Pancreas (tissue), 10 donors: ENCODE measurements around the gene MAJIN. TPM values are rescaled to one million over a fixed set of nuclear protein-coding genes. Genes with fewer than 3 reads are reported as not detected.
A peak's percentile ranks its signal among the peaks of the same experiment; 100 is the strongest.

Experiments used
- ATAC-seq, 4 donors: fragments of 200-7000 bp; cut with Tn5 transposase; one replicate each; pipeline versions ENCODE4 v1.8.0 to v1.9.1; 2020; ENCODE audit warnings: mild to moderate bottlenecking in 4 of 4, moderate library complexity in 4 of 4
- DNase-seq, 6 donors: peaks; one replicate each; pipeline ENCODE4 v3.0.0-alpha.2; 2020
- FAIRE-seq: peaks from 2 replicates; lab custom pipeline; 2012; peaks lifted over from hg19 to GRCh38; lab: Jason Lieb, UNC
- H3K27ac ChIP-seq, 4 donors: fragments of 200-600 bp; sonication (generic); 1 replicate in 3 of 4; 2 replicates in 1 of 4; pipeline versions ENCODE4 v1.5.0 to v1.8.0; 2020
- H3K27me3 ChIP-seq, 4 donors: fragments of 200-600 bp; one replicate each; pipeline ENCODE4 v1.8.0; 2021
- H3K36me3 ChIP-seq, 3 donors: fragments of 200-600 bp; sonication (generic) in 1 of 3; one replicate each; pipeline versions ENCODE4 v1.5.0 to v1.8.0; 2020 to 2021
- H3K4me1 ChIP-seq, 3 donors: fragments of 200-600 bp; one replicate each; pipeline ENCODE4 v1.8.0; 2021
- H3K4me3 ChIP-seq, 4 donors: fragments of 200-600 bp; sonication (generic) in 2 of 4; one replicate each; pipeline versions ENCODE4 v1.5.0 to v1.8.0; 2020 to 2021
- H3K9me3 ChIP-seq, 4 donors: fragments of 200-600 bp; one replicate each; pipeline ENCODE4 v1.8.0; 2021
- CTCF ChIP-seq, 4 donors: fragments of 200-600 bp; sonication (generic) in 3 of 4; IDR thresholded peaks; one replicate each; pipeline versions ENCODE4 v1.5.0 to v1.8.0; 2021; ENCODE audit warnings: antibody characterized with exemption in 4 of 4
- WGBS, 2 donors: extraction: QIAGEN DNeasy Blood & Tissue Kit; methylation state at CpG; one replicate each; pipeline ENCODE4 v1.1.7; 2013; 5-methylcytosine and 5-hydroxymethylcytosine counted together
- intact Hi-C, 3 donors: fragments of 100-400 bp; cut with DNase I; formaldehyde crosslinking; loops; one replicate each; pipeline versions ENCODE4 v1.11.1 to v1.14.2; 2022
- polyA plus RNA-seq, 2 donors: library from polyadenylated mRNA; stranded (reverse); fragments of 200-250 nt; gene quantifications; one replicate each; pipeline ENCODE4 v1.2.3, GENCODE V29; 2013
- total RNA-seq, 6 donors: library from RNA; stranded (reverse); fragmentation: NEBNext Ultra II Directional in 4 of 6; extraction: Animal tissue kit (Norgen Biotek cat#: 25700) in 4 of 6; gene quantifications; one replicate each; pipeline versions ENCODE4 v1.2.1 to v1.2.4, GENCODE V29; 2021 to 2023
- donor health status: healthy with polysubstance abuse.
- donor health status: DM: no; HTN: no; CAD: no; lungs with moderate emphysema.
- donor health status: DM: no; HTN: no; CAD: no.
- donor health status: control.
- donor health status: control.
- donor health status: Bipolar disorder and iron deficiency.
- donor health status: DM: yes; HTN: yes; CAD: no.
- donor health status: DM: no; HTN: no; CAD: no.
- donor health status: DM: no; HTN: no; CAD: no.
- donor health status: DM: yes; HTN: yes; CAD: no.

MAJIN gene
- total and polyA plus RNA-seq, 8 donors, result 0.14 to 0.47 (median 0.26) TPM; not detected in 3

GRCh38 chr11:64913171-64913727, 58.7 kb downstream of the MAJIN start:
- no peak for FAIRE-seq
- H3K27ac ChIP-seq, result no peak overlapping the region
- H3K27me3 ChIP-seq, result no peaks in the 10 kb centered on the region
- H3K36me3 ChIP-seq, result peaks cover 0 to 55% (median 28%) of the 10 kb centered on the region in 3 donors
- H3K9me3 ChIP-seq, result no peaks in the 10 kb centered on the region
- peaks cover 0 to 14% (median 9%) of the 10 kb centered on the region in 3 donors for H3K4me1 ChIP-seq
- peak in 2 of 6 donors; percentile 33 to 74 for DNase-seq
- 92% methylated on average over 17 to 18 of the region's 18 CpGs for WGBS, 2 donors
- ATAC-seq, result no peak
- no peak for TF ChIP-seq CTCF (IDR thresholded peaks at IDR 0.05)
- no peak overlapping the region for H3K4me3 ChIP-seq
- intact Hi-C loops, result no loop called here

- no peaks in the 10 kb centered on the region for H3K9me3 ChIP-seq
- peak in 2 of 6 donors; percentile 29 to 63 for DNase-seq
- no peaks in the 10 kb centered on the region for H3K27me3 ChIP-seq
- H3K27ac ChIP-seq, result no peak overlapping the region
- WGBS, 2 donors, result 94 to 98% methylated on average over 8 to 9 of the region's 9 CpGs
- peaks cover 0 to 7% (median 3%) of the 10 kb centered on the region in 3 donors for H3K4me1 ChIP-seq
- ATAC-seq, result no peak
- no peak for TF ChIP-seq CTCF (IDR thresholded peaks at IDR 0.05)
- no peak overlapping the region for H3K4me3 ChIP-seq
- no peak for FAIRE-seq
- intact Hi-C loops, result no loop called here
- H3K36me3 ChIP-seq, result peaks cover 6 to 68% (median 39%) of the 10 kb centered on the region in 3 donors
Observed at GRCh38 chr11:64911689-64912088, 60.2 kb downstream of the MAJIN start.

- no peak for ATAC-seq
Observed at GRCh38 chr11:64911142-64911541, 60.8 kb downstream of the MAJIN start.

GRCh38 chr11:64910451-64911093, 61.3 kb downstream of the MAJIN start:
- Histone ChIP-seq H3K27ac (no peak overlapping the region), H3K36me3 (peaks cover 9 to 79% (median 44%) of the 10 kb centered on the region in 3 donors), H3K27me3 (no peaks in the 10 kb centered on the region), H3K4me3 (no peak overlapping the region), H3K9me3 (no peaks in the 10 kb centered on the region), H3K4me1 (peaks cover 0 to 3% (median 1%) of the 10 kb centered on the region in 3 donors)
- TF ChIP-seq CTCF (IDR thresholded peaks at IDR 0.05), result no peak
- ATAC-seq (no peak), FAIRE-seq (no peak), DNase-seq (peak in 2 of 6 donors; percentile 23 to 72)
- intact Hi-C loops, result no loop called here
- WGBS, 2 donors, result 93 to 94% methylated on average over 27 of the region's 27 CpGs

More at GRCh38 chr11:64911142-64911541, 60.8 kb downstream of the MAJIN start:
- intact Hi-C loops, result no loop called here
- DNase-seq (peak in 1 of 6 donors; percentile 53), FAIRE-seq (no peak)
- 82 to 86% methylated on average over 7 of the region's 7 CpGs for WGBS, 2 donors
- Histone ChIP-seq H3K36me3 (peaks cover 6 to 73% (median 39%) of the 10 kb centered on the region in 3 donors), H3K9me3 (no peaks in the 10 kb centered on the region), H3K4me3 (no peak overlapping the region), H3K27ac (no peak overlapping the region), H3K27me3 (no peaks in the 10 kb centered on the region), H3K4me1 (peaks cover 0 to 7% (median 3%) of the 10 kb centered on the region in 3 donors)
- TF ChIP-seq CTCF (IDR thresholded peaks at IDR 0.05), result no peak
